ENCODE results near the gene CCDC88A. TPM values are rescaled to one million over a fixed set of nuclear protein-coding genes. Genes with fewer than 3 reads are reported as not detected.
A peak's percentile ranks its signal among the peaks of the same experiment; 100 is the strongest.

Gene CCDC88A
- total and polyA plus RNA-seq, 3 donors from 2014 or later = 26.5 to 180 (median 121) TPM

GRCh38 chr2:55327470-55328230 is 92.0 kb downstream of the CCDC88A start:
- Histone ChIP-seq H3K4me1 (no peaks in the 10 kb centered on the region), H3K9me3 (no peaks in the 10 kb centered on the region), H3K27me3 (no peaks in the 10 kb centered on the region), H3K27ac (no peak overlapping the region), H3K4me3 (no peak overlapping the region), H3K36me3 (ENCODE audit: low read depth, missing control alignments) (no peaks in the 10 kb centered on the region)
- no peak for DNase-seq
- intact Hi-C loops (cut with DNase I; ENCODE audit: low total_unique reads) = no loop called here
- 57 to 80% methylated on average over 3 of the region's 3 CpGs for WGBS, 2 donors
- TF ChIP-seq POLR2A (IDR thresholded peaks at IDR 0.05) = no peak
- no peak for TF ChIP-seq CTCF (IDR thresholded peaks at IDR 0.05)

GRCh38 chr2:55314985-55315384 is 104.7 kb downstream of the CCDC88A start:
- DNase-seq = no peak
- Histone ChIP-seq H3K36me3 (ENCODE audit: low read depth, missing control alignments) (no peaks in the 10 kb centered on the region), H3K4me3 (no peak overlapping the region), H3K9me3 (no peaks in the 10 kb centered on the region), H3K27me3 (no peaks in the 10 kb centered on the region), H3K27ac (no peak overlapping the region), H3K4me1 (no peaks in the 10 kb centered on the region)
- 60 to 64% methylated on average over 1 of the region's 1 CpG for WGBS, 2 donors
- intact Hi-C loops (cut with DNase I; ENCODE audit: low total_unique reads) = no loop called here
- TF ChIP-seq POLR2A (IDR thresholded peaks at IDR 0.05) (no peak), CTCF (IDR thresholded peaks at IDR 0.05) (no peak)

- WGBS, 2 donors = 92 to 100% methylated on average over 1 of the region's 1 CpG
- no peak for DNase-seq
- Histone ChIP-seq H3K4me1 (no peaks in the 10 kb centered on the region), H3K27me3 (no peaks in the 10 kb centered on the region), H3K4me3 (no peak overlapping the region), H3K27ac (no peak overlapping the region), H3K36me3 (ENCODE audit: low read depth, missing control alignments) (no peaks in the 10 kb centered on the region), H3K9me3 (no peaks in the 10 kb centered on the region)
- intact Hi-C loops (cut with DNase I; ENCODE audit: low total_unique reads) = no loop called here
- TF ChIP-seq CTCF (IDR thresholded peaks at IDR 0.05) = peak in 1 of 3 experiments; percentile 5
- no peak for TF ChIP-seq POLR2A (IDR thresholded peaks at IDR 0.05)
Observed at GRCh38 chr2:55311444-55311870, 108.2 kb downstream of the CCDC88A start.

- 92% methylated on average over 2 of the region's 2 CpGs for WGBS, 2 donors
- TF ChIP-seq POLR2A (IDR thresholded peaks at IDR 0.05) (no peak), CTCF (IDR thresholded peaks at IDR 0.05) (no peak)
- no peak for DNase-seq
- no peak overlapping the region for H3K27ac ChIP-seq
- H3K4me1 ChIP-seq = no peaks in the 10 kb centered on the region
- intact Hi-C loops (cut with DNase I; ENCODE audit: low total_unique reads) = no loop called here
- no peaks in the 10 kb centered on the region for H3K9me3 ChIP-seq
- H3K27me3 ChIP-seq = no peaks in the 10 kb centered on the region
- no peak overlapping the region for H3K4me3 ChIP-seq
- no peaks in the 10 kb centered on the region for H3K36me3 ChIP-seq (ENCODE audit: low read depth, missing control alignments)
Observed at GRCh38 chr2:55309446-55309845, 110.2 kb downstream of the CCDC88A start.

GRCh38 chr2:55302241-55302640 is 117.4 kb downstream of the CCDC88A start:
- no peaks in the 10 kb centered on the region for H3K4me1 ChIP-seq
- no peak for DNase-seq
- no peak overlapping the region for H3K27ac ChIP-seq
- H3K27me3 ChIP-seq = no peaks in the 10 kb centered on the region
- H3K9me3 ChIP-seq = no peaks in the 10 kb centered on the region
- 94 to 97% methylated on average over 3 of the region's 3 CpGs for WGBS, 2 donors
- no peak for TF ChIP-seq POLR2A (IDR thresholded peaks at IDR 0.05)
- no peak for TF ChIP-seq CTCF (IDR thresholded peaks at IDR 0.05)
- H3K4me3 ChIP-seq = no peak overlapping the region
- intact Hi-C loops (cut with DNase I; ENCODE audit: low total_unique reads) = no loop called here
- no peaks in the 10 kb centered on the region for H3K36me3 ChIP-seq (ENCODE audit: low read depth, missing control alignments)

Data from testis (tissue), 3 donors.